Right lobe of liver (tissue), 4 donors: ENCODE results near the gene USP37.

ENCODE experiments used
- POLR2A ChIP-seq: fragments of 450-650 bp; IDR thresholded peaks from one replicate; pipeline ENCODE4 v1.6.1; 2017; ENCODE audit warnings: antibody characterized with exemption, mild to moderate bottlenecking
- TF ChIP-seq, protein P1 (sequence below), 4 donors: fragments of 200-600 bp in 3 of 4; fragments of 450-650 bp in 1 of 4; IDR thresholded peaks; one replicate each; pipeline versions ENCODE4 v1.5.1 to v1.8.0; 2016 to 2022; ENCODE audit warnings: antibody characterized with exemption in 4 of 4, mild to moderate bottlenecking in 2 of 4
- donor health status: DM: no; HTN: no; CAD: no.
- donor health status: DM: no; HTN: no; CAD: no.
- donor health status: DM: no; HTN: yes; CAD: no.

DNA sequence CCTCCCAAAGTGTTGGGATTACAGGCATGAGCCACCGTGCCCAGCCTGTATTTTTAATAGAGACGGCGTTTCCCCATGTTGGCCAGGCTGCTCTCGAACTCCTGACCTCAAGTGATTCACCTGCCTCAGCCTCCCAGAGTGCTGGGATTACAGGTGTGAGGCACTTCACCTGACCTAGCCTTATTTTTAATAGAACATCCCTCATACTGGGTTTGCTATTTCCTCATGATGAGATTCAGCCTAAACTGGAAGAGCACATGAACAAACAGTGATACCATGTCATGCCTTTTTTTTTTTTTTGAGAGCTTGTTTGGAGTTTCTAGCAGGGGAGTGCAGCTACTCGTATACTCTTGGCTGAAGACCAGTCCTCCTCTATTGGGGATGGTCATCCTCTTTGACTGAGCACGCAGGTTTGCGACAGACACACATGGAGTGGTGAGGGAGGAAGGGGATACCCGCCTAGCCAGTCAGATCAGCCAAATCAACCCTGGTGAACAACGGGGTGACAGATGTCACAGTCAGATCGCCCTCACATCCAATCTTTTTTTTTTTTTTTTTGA, 67.6 kb downstream of the USP37 start:
- TF ChIP-seq, protein P1, sequence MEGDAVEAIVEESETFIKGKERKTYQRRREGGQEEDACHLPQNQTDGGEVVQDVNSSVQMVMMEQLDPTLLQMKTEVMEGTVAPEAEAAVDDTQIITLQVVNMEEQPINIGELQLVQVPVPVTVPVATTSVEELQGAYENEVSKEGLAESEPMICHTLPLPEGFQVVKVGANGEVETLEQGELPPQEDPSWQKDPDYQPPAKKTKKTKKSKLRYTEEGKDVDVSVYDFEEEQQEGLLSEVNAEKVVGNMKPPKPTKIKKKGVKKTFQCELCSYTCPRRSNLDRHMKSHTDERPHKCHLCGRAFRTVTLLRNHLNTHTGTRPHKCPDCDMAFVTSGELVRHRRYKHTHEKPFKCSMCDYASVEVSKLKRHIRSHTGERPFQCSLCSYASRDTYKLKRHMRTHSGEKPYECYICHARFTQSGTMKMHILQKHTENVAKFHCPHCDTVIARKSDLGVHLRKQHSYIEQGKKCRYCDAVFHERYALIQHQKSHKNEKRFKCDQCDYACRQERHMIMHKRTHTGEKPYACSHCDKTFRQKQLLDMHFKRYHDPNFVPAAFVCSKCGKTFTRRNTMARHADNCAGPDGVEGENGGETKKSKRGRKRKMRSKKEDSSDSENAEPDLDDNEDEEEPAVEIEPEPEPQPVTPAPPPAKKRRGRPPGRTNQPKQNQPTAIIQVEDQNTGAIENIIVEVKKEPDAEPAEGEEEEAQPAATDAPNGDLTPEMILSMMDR (IDR thresholded peaks at IDR 0.05), result no peak
- no peak for TF ChIP-seq POLR2A
